T-helper 1 cell (primary cell): ENCODE data around the gene S100PBP.

Experiments used
- DNase-seq, 5 donors: peaks; one replicate each; pipeline ENCODE4 v3.0.0-alpha.2; 2012 to 2020

Gene S100PBP

GRCh38 chr1:32830092-32830852, 12.8 kb downstream of the S100PBP start:
- DNase-seq = no peak

GRCh38 chr1:32831878-32832277, 14.4 kb downstream of the S100PBP start:
- no peak for DNase-seq

GRCh38 chr1:32848354-32849063, 31.1 kb downstream of the S100PBP start:
- DNase-seq = no peak

GRCh38 chr1:32855861-32856617, 38.6 kb downstream of the S100PBP start:
- no peak for DNase-seq

DNA sequence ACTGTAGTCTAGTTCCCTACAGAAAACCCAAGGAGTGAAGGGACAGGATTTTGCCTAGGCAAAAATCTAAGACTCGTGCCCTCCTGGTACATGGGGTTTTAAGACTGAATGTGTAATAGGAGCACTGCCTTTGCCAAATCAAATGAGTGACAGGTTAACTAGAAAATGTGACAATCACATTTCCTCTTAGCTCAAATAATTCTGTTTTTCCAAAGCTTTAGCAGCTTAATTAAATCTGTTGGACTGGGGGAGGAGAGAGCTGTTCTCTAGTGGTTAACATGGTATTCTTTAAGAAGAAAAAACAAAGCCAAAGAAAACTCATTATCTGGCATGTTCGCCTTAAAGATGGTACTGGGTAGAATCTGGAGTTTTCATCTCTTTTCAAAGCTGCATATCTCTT, 40.7 kb downstream of the S100PBP start:
- no peak for DNase-seq

GRCh38 chr1:32858791-32859190, 41.3 kb downstream of the S100PBP start:
- DNase-seq = no peak

GRCh38 chr1:32859915-32860314, 42.5 kb downstream of the S100PBP start:
- DNase-seq = no peak

GRCh38 chr1:32860566-32860965, 43.1 kb downstream of the S100PBP start:
- DNase-seq = no peak

- no peak for DNase-seq
Observed at GRCh38 chr1:32861904-32862695, 44.6 kb downstream of the S100PBP start.

DNA sequence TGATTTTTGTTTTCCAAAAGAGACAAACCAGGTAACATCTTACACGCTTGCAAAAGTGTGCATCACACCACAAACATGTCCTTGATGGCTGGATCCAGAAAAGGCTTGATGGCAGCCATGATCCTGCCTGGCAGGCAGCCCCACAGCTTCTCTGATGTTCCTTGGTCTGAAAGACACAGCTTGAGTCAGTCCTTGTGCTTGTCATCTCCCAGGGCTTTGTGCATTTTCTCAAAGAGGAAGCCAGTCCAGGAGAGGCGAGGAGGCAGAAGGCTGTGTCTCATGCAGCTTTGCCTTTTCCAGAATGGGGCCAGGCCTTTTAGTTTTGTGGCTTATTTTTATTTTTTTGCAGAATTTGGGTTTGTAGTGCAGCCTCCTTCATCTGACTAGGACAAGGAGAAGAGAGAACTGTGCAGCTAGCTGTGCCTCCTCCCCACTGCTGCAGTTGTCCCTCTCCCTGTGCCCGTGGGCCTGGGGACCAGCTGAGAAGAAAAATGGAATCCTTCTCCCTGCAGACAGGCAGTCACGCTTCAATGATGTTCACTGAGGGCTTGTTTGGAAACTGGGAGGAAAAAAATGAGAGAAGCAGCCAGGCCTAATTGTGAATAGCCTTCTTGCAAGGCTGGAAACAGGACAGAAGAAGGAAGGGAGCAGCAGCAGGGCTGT, 45.9 kb downstream of the S100PBP start:
- DNase-seq = no peak

GRCh38 chr1:32863881-32864245, 46.4 kb downstream of the S100PBP start:
- DNase-seq = no peak

GRCh38 chr1:32864375-32865019, 47.0 kb downstream of the S100PBP start:
- no peak for DNase-seq

- DNase-seq = no peak
Observed at GRCh38 chr1:32865639-32866405, 48.4 kb downstream of the S100PBP start.

DNA sequence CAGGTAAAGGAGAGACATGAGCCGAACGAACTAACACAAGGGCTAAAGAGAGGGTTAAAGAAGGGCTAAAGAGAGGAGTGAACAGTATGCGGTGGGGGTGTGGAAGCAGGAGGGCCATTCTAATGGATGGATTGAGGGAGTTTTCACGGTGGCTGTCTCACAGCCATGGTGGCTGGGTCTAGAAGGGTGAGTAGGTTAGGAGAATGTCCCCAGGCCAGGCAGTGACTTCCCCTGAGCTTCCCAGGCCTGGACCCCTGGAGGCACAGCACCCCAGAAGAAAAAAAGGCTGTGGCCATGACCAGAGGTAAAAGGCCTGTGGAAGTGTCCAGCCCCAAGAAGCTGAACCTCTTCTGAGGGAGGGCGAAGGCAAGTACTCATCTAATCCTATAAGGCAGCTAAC, 49.7 kb downstream of the S100PBP start:
- no peak for DNase-seq

DNA sequence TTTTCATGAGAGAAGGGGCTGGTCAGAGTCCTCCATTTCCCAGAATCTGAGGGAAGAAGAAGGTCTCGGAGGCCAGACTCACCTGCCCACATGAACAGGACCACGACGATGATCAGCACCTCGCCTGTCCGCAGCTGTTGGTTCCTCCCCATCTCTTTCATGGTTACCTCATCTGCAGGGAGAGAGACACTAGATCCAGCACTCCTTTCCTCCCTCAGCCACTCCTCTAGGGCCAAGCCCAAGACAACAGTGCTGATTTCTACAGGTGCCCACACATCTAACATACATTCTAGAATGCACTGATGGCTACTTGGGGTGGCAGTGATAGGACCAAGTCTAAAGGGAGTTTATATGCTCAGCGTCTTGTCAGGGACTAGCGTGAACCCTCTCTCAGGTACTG, 50.2 kb downstream of the S100PBP start:
- no peak for DNase-seq

- DNase-seq = no peak
Observed at GRCh38 chr1:32868085-32868484, 50.6 kb downstream of the S100PBP start.

GRCh38 chr1:32868806-32869455, 51.5 kb downstream of the S100PBP start:
- DNase-seq = no peak

- DNase-seq = no peak
Observed at GRCh38 chr1:32869923-32870614, 52.6 kb downstream of the S100PBP start.

DNA sequence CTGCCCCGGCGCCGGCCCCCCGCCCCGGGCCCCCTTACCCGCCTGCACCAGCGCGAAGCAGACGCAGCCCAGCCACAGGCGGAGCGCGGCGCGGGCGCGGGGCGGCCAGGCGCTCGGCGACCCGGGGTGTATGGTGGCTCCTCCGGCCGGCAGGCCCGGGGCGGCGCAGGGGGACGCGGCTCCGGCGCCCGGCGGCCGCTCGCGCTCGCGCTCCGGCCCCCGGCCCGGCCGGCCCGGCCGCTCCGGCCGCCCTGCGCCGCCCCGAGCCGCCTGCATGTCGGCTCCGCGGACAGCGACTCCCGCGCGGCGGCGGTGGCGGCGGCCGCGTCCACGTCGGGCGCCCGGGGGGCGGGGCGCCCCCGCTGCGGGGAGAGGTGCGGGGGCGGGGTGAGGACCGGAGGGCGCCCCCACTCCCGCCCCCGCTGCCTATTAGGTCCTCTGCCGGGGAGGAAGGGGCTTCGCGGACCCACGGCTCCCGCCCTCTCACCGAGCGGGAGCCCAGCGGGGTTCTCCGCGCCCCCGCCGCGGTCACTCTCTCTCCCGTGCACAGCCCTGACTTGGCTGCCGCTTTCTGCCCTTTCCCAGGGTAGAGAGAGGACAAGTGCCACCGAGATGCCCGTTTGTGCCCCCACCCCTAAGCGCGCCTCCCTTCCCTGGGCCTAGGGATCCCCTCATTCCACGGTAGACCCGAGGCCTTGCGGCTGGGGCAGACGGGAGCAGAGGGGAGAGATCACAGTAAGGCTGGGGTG, 53.3 kb downstream of the S100PBP start, which contains the start of gene FNDC5:
FNDC5 (minus strand) TSS at position 298 of the 749 bp plus-strand sequence.
- DNase-seq = no peak
